ENCODE measurements around the gene CAPZB. TPM values are rescaled to one million over a fixed set of nuclear protein-coding genes. Genes with fewer than 3 reads are reported as not detected.

CAPZB gene
- total and polyA plus RNA-seq, 11 donors = 77.8 to 348 (median 237) TPM

DNA sequence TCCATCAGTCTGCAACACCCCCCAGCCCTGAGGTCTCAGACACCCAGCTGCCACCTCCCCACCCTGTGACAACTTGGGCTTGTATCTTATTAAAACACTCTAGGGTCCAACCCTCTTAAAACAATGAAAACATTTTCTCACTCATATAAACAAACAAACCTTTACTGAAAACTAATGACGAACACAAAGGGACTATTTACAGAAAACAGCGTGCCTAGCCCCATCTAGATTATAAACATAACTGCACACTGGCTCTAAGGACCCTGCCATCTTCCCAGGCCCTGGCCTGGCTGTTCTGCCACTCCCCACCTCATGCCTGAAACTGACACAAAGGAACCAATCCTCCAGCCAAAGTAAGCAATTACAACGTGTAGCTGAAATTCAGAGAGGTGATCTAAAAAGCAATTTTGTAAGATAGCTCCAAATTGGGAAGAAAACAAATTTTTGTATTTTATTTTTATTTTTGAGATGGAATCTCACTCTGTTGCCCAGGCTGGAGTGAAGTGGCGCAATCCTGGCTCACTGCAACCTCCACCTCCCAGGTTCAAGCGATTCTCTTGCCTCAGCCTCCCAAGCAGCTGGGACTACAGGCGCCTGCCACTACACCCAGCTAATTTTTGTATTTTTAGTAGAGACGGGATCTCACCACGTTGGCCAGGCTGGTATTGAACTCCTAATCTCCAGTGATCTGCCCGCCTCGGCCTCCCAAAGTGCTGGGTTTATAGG lies 40.9 kb downstream of the CAPZB start:
- Histone ChIP-seq H3K27me3 (no peaks in the 10 kb centered on the region), H3K9me3 (no peaks in the 10 kb centered on the region), H3K27ac (peak overlapping the region in 10 of 12 donors; percentile 3 to 92 (median 59)), H3K36me3 (peaks cover 0 to 15% (median 0%) of the 10 kb centered on the region in 9 donors), H3K4me1 (peaks cover 21 to 98% (median 85%) of the 10 kb centered on the region in 12 donors), H3K4me3 (no peak overlapping the region)
- 77 to 88% (median 81%) methylated on average over 10 of the region's 10 CpGs for WGBS, 4 donors
- TF ChIP-seq POLR2A (IDR thresholded peaks at IDR 0.05) = no peak
- DNase-seq (no peak), ATAC-seq (no peak)
- intact Hi-C loops (cut with DNase I) = loop anchor here in 2 of 10 donors (5.0 to 10.0 kb wide), 2 partner anchors 47 to 50 kb away; no protein-coding TSS in a partner anchor

DNA sequence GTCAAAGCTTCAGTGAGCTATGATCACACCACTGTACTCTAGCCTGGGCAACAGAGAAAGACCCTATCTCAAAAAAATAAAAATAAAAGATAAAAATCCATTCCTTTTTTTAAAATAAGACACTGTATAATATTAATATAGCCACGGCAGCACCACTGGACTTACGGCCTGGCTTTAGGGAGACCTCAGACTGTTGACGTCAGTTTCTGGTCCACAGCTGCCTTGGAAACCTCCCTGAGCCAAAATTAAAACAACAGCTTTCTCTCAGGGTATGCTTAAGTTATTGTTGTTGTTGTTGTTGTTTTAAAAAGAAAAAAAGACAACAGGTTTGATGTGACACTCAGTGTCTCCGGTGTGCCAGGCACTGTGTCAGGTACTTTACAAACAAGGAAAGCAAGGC lies 42.0 kb downstream of the CAPZB start:
- intact Hi-C loops (cut with DNase I) = loop anchor here in 1 of 10 donors (10.0 kb wide), 1 partner anchor 49 kb away; no protein-coding TSS in a partner anchor
- TF ChIP-seq, protein P1, sequence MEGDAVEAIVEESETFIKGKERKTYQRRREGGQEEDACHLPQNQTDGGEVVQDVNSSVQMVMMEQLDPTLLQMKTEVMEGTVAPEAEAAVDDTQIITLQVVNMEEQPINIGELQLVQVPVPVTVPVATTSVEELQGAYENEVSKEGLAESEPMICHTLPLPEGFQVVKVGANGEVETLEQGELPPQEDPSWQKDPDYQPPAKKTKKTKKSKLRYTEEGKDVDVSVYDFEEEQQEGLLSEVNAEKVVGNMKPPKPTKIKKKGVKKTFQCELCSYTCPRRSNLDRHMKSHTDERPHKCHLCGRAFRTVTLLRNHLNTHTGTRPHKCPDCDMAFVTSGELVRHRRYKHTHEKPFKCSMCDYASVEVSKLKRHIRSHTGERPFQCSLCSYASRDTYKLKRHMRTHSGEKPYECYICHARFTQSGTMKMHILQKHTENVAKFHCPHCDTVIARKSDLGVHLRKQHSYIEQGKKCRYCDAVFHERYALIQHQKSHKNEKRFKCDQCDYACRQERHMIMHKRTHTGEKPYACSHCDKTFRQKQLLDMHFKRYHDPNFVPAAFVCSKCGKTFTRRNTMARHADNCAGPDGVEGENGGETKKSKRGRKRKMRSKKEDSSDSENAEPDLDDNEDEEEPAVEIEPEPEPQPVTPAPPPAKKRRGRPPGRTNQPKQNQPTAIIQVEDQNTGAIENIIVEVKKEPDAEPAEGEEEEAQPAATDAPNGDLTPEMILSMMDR (IDR thresholded peaks at IDR 0.05) = no peak
- TF ChIP-seq POLR2A (IDR thresholded peaks at IDR 0.05) = no peak
- 62 to 79% (median 71%) methylated on average over 4 of the region's 4 CpGs for WGBS, 4 donors
- Histone ChIP-seq H3K27ac (peak overlapping the region; percentile 9 to 92 (median 60)), H3K4me3 (no peak overlapping the region), H3K9me3 (no peaks in the 10 kb centered on the region), H3K4me1 (peaks cover 31 to 98% (median 85%) of the 10 kb centered on the region in 12 donors), H3K27me3 (no peaks in the 10 kb centered on the region), H3K36me3 (peaks cover 0 to 25% (median 0%) of the 10 kb centered on the region in 9 donors)
- DNase-seq (no peak), ATAC-seq (peak in 2 of 4 donors; percentile 32 to 48)

DNA sequence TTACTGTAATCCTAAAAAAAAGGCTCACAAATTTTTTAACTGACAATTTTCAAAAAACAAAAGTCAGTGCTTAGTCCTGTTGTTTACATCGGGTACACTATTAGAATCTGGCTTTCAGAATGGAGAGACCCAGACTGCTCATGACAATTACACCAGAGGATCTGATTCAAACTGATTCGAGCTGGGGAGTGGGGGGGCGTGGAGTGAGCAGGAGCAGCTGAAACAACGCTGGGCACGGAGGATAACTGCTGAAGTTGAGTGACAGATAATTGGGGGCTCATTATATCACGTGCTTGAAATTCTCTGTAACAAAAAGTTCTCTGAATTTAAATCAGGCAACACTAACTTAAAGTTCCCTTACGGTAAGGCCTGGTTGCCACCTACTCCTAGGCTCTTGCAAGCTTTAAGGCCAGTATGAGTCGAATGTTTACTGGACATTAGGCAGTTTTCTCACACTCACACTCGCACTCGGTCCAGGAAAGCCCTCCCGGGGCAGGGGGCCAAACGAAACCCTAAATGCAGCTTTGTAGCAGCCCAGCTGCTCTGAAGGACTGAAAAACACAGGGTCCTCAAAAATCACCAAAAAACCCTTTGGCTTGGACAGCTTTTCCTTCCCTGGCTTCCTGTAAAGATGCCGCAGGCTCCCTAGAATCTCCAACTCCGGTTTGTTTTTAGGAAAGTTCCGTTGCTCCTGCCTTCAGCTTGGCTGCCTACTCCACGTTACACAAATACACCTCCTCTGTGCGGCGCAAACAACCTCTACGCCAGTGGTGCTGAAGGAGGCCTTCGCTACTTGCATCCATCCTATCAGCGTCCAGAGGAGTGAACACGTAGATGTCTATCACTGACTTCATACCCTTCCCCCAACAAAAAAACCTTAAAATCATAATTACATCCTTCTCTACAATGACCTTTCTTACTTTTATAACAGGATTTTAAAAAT lies 42.9 kb downstream of the CAPZB start:
- H3K36me3 ChIP-seq = peaks cover 0 to 29% (median 0%) of the 10 kb centered on the region in 9 donors
- DNase-seq (no peak), ATAC-seq (no peak)
- no peak overlapping the region for H3K4me3 ChIP-seq
- 58 to 67% (median 62%) methylated on average over 22 of the region's 22 CpGs for WGBS, 4 donors
- intact Hi-C loops (cut with DNase I) = loop anchor here in 1 of 10 donors (10.0 kb wide), 1 partner anchor 48 kb away; no protein-coding TSS in a partner anchor
- TF ChIP-seq, protein P1 (IDR thresholded peaks at IDR 0.05) = no peak
- no peak for TF ChIP-seq POLR2A (IDR thresholded peaks at IDR 0.05)
- H3K27me3 ChIP-seq = no peaks in the 10 kb centered on the region
- peak overlapping the region; percentile 9 to 92 (median 60) for H3K27ac ChIP-seq
- H3K4me1 ChIP-seq = peaks cover 40 to 98% (median 85%) of the 10 kb centered on the region in 12 donors
- H3K9me3 ChIP-seq = no peaks in the 10 kb centered on the region

DNA sequence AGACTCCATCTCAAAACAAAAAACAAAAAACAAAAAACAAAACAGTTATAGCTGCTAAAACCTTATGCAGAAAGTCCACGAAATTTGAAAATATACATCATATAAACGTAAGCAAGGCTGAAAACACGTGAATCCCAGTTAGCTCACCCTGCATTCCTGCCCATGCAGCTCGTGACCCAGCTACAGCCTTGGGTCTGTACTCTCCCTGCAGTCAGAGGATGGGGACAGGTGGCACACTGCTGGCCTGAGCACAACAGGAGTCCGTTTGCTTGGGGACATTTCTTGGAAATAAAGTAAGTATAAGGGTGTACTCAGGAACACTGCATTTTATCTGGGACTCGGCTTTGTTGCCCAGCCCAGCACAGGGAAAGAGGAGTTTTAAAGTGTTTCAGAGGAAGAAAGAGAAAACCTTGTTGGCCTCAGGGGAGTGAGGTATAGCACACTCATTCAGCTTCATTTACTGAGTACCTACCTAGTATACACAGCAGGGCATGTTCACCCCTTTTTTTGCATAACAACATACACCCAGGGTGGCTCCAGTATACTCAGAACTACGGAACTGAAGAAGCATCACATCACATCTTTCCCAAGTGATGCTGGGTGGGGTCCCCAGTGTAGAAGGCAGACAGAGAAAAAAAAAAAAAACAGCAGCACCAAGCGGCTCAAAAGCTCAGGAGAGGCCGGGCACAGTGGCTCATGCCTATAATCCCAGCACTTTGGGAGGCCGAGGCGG lies 44.1 kb downstream of the CAPZB start:
- intact Hi-C loops (cut with DNase I) = loop anchor here in 1 of 10 donors (10.0 kb wide), 1 partner anchor 46 kb away; no protein-coding TSS in a partner anchor
- Histone ChIP-seq H3K27ac (peak overlapping the region in 8 of 12 donors; percentile 81 to 92 (median 84)), H3K4me3 (no peak overlapping the region), H3K36me3 (peaks cover 0 to 41% (median 0%) of the 10 kb centered on the region in 9 donors), H3K27me3 (no peaks in the 10 kb centered on the region), H3K9me3 (no peaks in the 10 kb centered on the region), H3K4me1 (peaks cover 47 to 100% (median 91%) of the 10 kb centered on the region in 12 donors)
- TF ChIP-seq, protein P1 (IDR thresholded peaks at IDR 0.05) = no peak
- TF ChIP-seq POLR2A (IDR thresholded peaks at IDR 0.05) = no peak
- DNase-seq (no peak), ATAC-seq (no peak)
- 74 to 82% (median 76%) methylated on average over 11 of the region's 11 CpGs for WGBS, 4 donors
